Natural killer cell treated with Interleukin-12 subunit alpha and Interleukin-12 subunit beta and Interleukin-15 and Interleukin-18, amount 100 ng/mL, for 72 hours (primary cell): ENCODE data around the gene ETFA. TPM values are rescaled to one million over a fixed set of nuclear protein-coding genes. Genes with fewer than 3 reads are reported as not detected.
A peak's percentile ranks its signal among the peaks of the same experiment; 100 is the strongest.

Experiments used
- ATAC-seq, 2 donors: fragments of 150-1000 bp; cut with Tn5 transposase in 1 of 2; sonication (Bioruptor Pico), chemical (Tn5 transposase) in 1 of 2; 2 replicates each; pipeline ENCODE4 v1.10.0; 2021
- DNase-seq: peaks from one replicate; pipeline ENCODE4 v3.0.0; 2022; ENCODE audit warnings: low spot score
- H3K27ac Mint-ChIP-seq, 2 donors: 1 replicate in 1 of 2; 2 replicates in 1 of 2; pipeline ENCODE4 v1.8.0; 2022; ENCODE audit warnings: mixed read lengths in 2 of 2, mild to moderate bottlenecking in 1 of 2, moderate library complexity in 1 of 2
- H3K27me3 Mint-ChIP-seq, 2 donors: 1 replicate in 1 of 2; 2 replicates in 1 of 2; pipeline ENCODE4 v1.8.0; 2022; ENCODE audit warnings: mixed read lengths in 2 of 2
- H3K36me3 Mint-ChIP-seq: one replicate; pipeline ENCODE4 v1.8.0; 2022; ENCODE audit warnings: mixed read lengths
- H3K4me1 Mint-ChIP-seq, 2 donors: 1 replicate in 1 of 2; 2 replicates in 1 of 2; pipeline ENCODE4 v1.8.0; 2022; ENCODE audit warnings: low read depth in 2 of 2, mixed read lengths in 2 of 2, mild to moderate bottlenecking in 1 of 2
- H3K4me3 Mint-ChIP-seq: one replicate; pipeline ENCODE4 v1.8.0; 2022; ENCODE audit warnings: mixed read lengths
- H3K9me3 Mint-ChIP-seq: 2 replicates; pipeline ENCODE4 v1.8.0; 2022; ENCODE audit warnings: mixed read lengths
- total RNA-seq, 2 donors: library from RNA; stranded (reverse); gene quantifications; one replicate each; pipeline ENCODE4 v1.2.3, GENCODE V29; 2022

Gene ETFA
- total RNA-seq, 2 donors from 2014 or later = 120 to 160 TPM

DNA sequence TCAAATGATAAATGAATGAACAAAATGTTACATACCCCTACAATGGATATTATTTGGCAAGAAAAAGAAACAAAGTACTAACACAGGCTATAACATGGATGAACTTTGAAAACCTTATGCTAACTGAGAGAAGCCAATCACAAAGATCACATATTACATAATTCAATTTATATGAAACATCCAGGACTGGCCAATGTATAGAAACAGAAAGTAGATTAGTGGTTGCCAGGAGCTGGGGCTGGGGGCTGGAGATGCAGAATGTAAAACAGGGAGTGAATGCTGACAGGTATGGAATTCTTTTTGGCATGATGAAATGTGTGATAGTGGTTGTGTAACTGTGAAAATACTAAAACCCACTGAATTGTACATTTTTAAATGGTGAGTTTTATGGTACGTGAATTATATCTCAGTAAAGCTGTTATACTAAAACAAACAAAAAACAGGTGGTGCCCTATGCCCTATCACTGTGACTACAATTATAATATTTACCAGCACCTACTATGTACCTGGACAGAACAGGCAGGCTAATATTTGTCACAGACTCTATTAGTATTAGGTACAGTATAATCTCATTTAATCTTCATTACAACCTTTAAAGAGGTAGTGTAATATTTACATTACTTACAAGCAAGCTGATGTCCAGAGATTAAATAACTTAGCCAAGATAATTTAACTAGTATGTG is 90.0 kb downstream of the ETFA start:
- no peak for ATAC-seq
- no peak overlapping the region for H3K27ac Mint-ChIP-seq
- H3K4me1 Mint-ChIP-seq = peaks cover 16 to 21% of the 10 kb centered on the region in 2 donors
- H3K9me3 Mint-ChIP-seq = no peaks in the 10 kb centered on the region
- no peak for DNase-seq
- H3K27me3 Mint-ChIP-seq = no peaks in the 10 kb centered on the region
- no peak overlapping the region for H3K4me3 Mint-ChIP-seq
- peaks cover 16% of the 10 kb centered on the region for H3K36me3 Mint-ChIP-seq

DNA sequence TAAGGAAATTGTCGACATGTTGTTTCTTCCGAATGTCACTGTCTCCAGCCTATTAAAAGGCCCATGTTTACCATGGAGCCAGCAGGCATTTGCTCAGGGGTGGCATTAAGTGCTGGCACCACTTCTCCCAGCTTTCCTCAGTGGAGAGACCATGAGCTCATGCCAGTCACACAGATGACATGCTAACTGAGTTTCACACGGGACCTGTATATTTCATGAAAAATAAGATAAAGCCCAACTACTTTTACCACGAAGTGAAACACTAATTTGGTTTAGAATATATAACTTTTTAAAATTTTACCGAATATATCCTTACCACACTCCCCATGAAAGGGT is 93.4 kb downstream of the ETFA start:
- Mint-ChIP-seq H3K27me3 (no peaks in the 10 kb centered on the region), H3K4me1 (peaks cover 21% of the 10 kb centered on the region in 2 donors), H3K4me3 (no peak overlapping the region), H3K9me3 (no peaks in the 10 kb centered on the region), H3K27ac (no peak overlapping the region), H3K36me3 (peaks cover 11% of the 10 kb centered on the region)
- no peak for ATAC-seq
- no peak for DNase-seq

DNA sequence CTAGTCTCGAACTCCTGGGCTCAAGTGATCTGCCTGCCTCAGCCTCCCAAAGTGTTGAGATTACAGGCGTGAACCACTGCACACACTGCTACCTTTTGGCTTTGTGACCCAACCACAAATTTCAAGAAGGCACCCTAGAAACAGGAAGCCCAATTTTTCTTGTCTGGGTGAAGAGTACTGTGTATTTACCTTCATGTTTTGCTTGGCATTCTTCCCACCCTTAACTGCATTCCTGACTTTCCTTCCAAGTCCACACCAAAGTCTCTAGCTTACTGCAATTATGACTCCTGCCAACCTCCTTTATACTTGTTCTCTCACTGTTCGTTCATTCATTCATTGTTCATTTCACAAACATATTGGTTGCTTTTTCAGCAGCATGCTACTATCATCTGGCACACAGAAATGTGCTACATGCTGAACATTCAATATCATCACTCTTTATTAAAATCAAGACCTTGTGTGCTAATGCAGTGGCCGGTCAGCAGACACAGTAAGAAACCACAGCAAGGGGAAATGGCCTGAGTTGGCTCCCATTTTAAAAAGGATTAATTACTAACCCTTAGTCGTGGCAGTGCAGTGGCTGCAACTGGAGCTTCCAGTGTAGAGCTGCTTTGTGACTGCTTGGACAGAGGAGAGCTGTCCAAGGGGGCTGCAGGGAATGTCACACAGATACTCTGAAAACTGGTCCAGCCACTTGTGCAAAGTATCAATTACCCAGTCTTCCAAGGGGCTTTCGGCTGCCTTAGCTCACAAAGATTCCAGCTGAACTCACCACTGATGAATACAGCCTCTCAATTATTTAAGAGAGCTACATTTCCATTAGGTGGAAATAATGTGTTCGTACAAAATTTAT is 94.0 kb downstream of the ETFA start:
- Mint-ChIP-seq H3K36me3 (peaks cover 11% of the 10 kb centered on the region), H3K9me3 (no peaks in the 10 kb centered on the region), H3K27ac (peak overlapping the region in 1 of 2 donors; percentile 2), H3K4me3 (no peak overlapping the region), H3K4me1 (peaks cover 21 to 22% of the 10 kb centered on the region in 2 donors), H3K27me3 (no peaks in the 10 kb centered on the region)
- no peak for DNase-seq
- ATAC-seq = no peak

DNA sequence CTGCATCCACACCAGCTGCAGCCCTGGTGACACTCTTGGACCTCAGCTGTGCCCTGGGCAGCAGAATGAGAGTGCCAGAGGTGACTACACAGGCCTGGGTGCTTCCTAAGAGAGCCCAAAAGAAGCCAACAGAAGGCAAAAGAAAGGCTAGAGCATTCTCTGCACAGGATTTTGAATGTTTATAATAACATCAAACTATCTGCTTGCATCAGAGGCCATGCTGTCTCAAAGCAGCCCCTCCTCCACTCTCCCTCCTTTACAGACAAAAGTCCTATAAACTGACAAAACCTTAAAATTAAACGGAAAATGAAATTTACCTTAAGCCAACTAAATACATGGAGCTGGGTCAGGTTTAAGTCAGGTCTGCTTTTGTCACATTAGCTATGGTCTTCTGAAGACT is 95.6 kb downstream of the ETFA start:
- Mint-ChIP-seq H3K27ac (peak overlapping the region in 1 of 2 donors; percentile 11), H3K4me1 (peaks cover 15 to 24% of the 10 kb centered on the region in 2 donors), H3K27me3 (no peaks in the 10 kb centered on the region), H3K4me3 (no peak overlapping the region), H3K9me3 (no peaks in the 10 kb centered on the region), H3K36me3 (peaks cover 11% of the 10 kb centered on the region)
- no peak for DNase-seq
- no peak for ATAC-seq

DNA sequence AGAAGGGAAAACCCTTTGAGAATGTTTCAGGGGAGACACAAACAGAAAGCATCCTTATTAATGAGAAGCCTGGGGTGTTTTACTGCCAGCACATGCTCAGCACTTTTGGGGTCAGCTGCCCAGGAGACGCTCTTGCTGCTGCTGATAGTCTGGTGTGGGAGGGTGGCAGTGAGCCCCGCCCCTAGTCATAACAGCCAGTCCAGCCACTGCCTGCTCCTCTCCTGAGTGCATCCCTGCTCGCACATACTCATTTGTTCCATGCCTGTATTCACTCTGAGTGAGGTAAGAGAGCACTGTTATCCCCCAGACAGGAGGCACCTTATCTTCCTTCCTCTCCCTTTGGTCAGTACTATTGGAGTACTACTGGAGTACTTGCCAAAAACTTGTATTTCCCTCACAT is 101.3 kb downstream of the ETFA start:
- Mint-ChIP-seq H3K27ac (peak overlapping the region in 1 of 2 donors; percentile 21), H3K4me3 (no peak overlapping the region), H3K27me3 (no peaks in the 10 kb centered on the region), H3K9me3 (no peaks in the 10 kb centered on the region), H3K4me1 (peaks cover 0 to 17% of the 10 kb centered on the region in 2 donors), H3K36me3 (no peaks in the 10 kb centered on the region)
- DNase-seq = no peak
- no peak for ATAC-seq

DNA sequence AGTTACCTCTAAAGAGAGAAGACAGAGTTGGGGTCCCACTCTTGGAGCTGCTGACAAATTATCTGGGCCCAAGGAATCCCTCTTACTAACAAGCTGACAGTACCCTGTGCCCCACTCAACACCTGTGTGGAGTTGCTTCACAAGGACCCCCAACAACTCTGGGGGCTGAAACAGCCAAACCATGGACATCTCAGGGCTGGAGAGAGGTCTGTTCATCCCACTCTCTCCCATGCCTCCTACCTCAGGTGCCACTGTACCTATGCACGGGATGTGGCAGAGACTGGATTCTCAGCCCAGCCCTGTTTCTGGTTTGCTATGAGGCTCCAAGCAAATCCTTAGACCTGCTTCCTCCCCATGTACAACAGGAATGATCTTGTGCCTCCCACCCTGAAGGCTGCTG is 101.7 kb downstream of the ETFA start:
- H3K4me1 Mint-ChIP-seq = peaks cover 0 to 16% of the 10 kb centered on the region in 2 donors
- no peaks in the 10 kb centered on the region for H3K27me3 Mint-ChIP-seq
- H3K27ac Mint-ChIP-seq = no peak overlapping the region
- H3K4me3 Mint-ChIP-seq = no peak overlapping the region
- H3K36me3 Mint-ChIP-seq = no peaks in the 10 kb centered on the region
- ATAC-seq (no peak), DNase-seq (no peak)
- no peaks in the 10 kb centered on the region for H3K9me3 Mint-ChIP-seq

DNA sequence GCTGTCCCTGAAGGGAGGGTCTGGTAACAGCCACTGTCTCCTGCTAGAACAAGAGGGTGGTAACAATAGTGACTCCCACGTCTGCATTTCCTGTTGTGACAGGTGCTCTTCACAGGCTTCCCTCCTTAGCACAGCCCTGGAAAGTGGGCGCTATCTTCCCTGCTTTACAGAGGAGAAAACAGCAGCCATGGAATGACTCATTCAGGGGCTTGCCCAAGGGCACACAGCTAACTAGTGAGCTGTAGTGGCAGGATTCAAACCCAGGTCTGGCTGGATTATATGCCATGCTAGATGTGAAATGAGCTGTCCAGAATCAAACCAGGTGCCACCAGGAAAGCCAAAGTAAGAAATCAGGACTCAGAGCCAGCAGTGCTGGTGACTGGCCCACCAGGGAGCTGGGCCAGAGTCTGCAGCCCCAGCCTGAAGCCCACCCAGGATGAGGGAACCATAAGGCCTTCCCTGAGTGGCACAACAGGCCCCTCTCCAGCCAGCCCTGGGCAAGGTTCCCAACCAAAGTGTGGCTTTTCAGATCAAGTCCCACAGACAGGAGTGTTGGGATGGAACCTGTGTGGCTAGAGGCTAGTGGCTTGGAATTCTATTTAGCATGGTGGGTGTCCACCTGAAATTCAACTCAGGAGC is 102.4 kb downstream of the ETFA start:
- DNase-seq (no peak), ATAC-seq (no peak)
- Mint-ChIP-seq H3K4me3 (no peak overlapping the region), H3K27ac (no peak overlapping the region), H3K36me3 (no peaks in the 10 kb centered on the region), H3K27me3 (no peaks in the 10 kb centered on the region), H3K9me3 (no peaks in the 10 kb centered on the region), H3K4me1 (peaks cover 0 to 16% of the 10 kb centered on the region in 2 donors)

DNA sequence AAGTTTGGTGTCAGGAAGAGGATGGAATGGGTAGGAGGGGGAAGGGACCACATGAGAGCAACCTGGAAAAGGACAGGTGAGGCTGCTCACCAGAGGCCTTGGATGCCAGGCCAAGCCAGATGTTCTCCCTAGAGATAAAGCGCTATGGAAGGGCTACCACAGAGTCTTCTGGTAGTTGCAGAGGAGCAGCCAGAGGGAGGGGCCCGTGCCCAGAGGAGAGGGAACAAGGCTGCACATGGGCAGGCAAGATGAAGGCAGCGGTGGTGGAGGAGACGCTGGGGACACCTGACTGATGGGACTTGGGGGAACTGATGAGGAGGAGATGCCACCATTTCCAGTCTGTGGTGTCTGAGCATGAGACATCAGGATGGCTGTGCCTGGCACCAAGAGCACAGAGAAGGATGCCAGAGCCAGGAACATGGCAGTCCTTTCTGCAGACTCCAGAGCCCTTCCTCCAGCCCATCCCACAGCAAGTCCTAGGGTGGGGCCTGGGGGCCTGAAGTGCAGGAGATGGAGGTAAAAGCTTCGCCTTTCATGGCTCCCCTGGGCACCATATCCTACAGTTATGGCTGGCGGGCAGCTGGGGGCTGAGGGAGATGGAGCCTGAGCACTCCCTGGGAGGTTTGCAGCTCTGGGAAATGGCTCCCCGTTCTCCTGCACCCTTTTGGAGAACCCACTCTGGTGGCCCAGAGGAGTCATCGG is 103.0 kb downstream of the ETFA start:
- Mint-ChIP-seq H3K4me3 (no peak overlapping the region), H3K9me3 (no peaks in the 10 kb centered on the region), H3K27ac (peak overlapping the region in 1 of 2 donors; percentile 6), H3K36me3 (no peaks in the 10 kb centered on the region), H3K27me3 (no peaks in the 10 kb centered on the region), H3K4me1 (peaks cover 0 to 14% of the 10 kb centered on the region in 2 donors)
- DNase-seq (no peak), ATAC-seq (no peak)

DNA sequence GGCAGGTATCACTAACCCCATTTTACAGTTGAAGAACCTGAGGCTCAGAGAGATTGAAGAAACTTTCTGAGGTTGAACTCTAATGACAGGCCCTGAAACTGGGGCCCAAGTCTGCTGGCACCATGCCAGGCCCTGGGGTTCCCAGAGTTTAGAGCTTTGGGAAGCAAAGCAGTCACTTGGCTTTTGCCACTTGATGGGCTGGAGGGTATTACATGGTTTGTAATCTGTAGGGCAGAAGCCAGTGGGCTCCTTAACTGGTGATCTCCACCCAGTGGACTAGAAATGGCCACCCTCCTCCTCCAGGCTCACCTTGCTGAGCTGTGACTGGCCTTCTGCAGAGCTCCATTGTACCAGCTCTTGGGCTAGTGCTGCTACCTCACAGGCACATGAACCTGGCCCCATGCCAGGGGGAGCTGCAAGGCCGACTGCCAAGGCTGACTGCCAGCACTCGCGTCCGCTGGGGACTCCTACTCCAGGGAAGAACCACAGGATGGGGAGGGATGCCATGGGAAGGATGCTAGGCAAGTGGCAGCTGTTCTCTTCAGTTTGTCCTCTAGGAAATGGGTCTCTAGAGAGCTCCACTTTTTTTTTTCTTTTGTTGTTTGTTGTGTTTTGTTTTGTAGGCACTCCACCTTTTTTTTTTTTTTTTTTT is 104.8 kb downstream of the ETFA start:
- no peaks in the 10 kb centered on the region for H3K9me3 Mint-ChIP-seq
- no peak overlapping the region for H3K27ac Mint-ChIP-seq
- no peaks in the 10 kb centered on the region for H3K27me3 Mint-ChIP-seq
- peaks cover 0 to 11% of the 10 kb centered on the region in 2 donors for H3K4me1 Mint-ChIP-seq
- H3K36me3 Mint-ChIP-seq = no peaks in the 10 kb centered on the region
- H3K4me3 Mint-ChIP-seq = no peak overlapping the region
- ATAC-seq (no peak), DNase-seq (no peak)

DNA sequence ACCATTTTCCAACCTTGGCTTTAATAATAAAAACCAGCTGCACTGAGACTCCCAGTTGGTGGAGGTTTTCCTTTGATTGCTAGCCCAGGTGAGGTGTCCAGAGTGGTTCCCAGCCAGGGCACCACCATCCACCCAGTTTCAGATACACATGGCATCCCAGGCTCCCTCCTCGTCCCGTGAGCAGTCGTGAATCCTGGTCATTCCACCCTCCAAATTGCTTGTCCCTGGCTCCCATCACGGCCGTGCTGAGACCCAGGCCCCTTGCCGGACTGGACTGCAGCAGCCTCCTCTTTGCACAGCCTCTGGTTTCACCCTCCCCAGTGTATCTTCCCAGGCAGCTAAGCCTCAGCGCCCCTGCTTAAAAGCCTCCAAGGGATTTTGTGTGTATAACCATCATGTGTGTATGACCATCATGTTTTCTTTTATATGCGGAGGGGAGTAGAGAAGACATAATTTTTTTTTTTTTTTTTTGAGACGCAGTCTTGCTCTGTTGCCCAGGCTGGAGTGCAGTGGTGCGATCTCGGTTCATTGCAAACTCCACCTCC is 106.3 kb downstream of the ETFA start:
- no peak overlapping the region for H3K27ac Mint-ChIP-seq
- DNase-seq (no peak), ATAC-seq (no peak)
- no peak overlapping the region for H3K4me3 Mint-ChIP-seq
- no peaks in the 10 kb centered on the region for H3K27me3 Mint-ChIP-seq
- no peaks in the 10 kb centered on the region for H3K9me3 Mint-ChIP-seq
- H3K4me1 Mint-ChIP-seq = peaks cover 0 to 8% of the 10 kb centered on the region in 2 donors
- no peaks in the 10 kb centered on the region for H3K36me3 Mint-ChIP-seq

DNA sequence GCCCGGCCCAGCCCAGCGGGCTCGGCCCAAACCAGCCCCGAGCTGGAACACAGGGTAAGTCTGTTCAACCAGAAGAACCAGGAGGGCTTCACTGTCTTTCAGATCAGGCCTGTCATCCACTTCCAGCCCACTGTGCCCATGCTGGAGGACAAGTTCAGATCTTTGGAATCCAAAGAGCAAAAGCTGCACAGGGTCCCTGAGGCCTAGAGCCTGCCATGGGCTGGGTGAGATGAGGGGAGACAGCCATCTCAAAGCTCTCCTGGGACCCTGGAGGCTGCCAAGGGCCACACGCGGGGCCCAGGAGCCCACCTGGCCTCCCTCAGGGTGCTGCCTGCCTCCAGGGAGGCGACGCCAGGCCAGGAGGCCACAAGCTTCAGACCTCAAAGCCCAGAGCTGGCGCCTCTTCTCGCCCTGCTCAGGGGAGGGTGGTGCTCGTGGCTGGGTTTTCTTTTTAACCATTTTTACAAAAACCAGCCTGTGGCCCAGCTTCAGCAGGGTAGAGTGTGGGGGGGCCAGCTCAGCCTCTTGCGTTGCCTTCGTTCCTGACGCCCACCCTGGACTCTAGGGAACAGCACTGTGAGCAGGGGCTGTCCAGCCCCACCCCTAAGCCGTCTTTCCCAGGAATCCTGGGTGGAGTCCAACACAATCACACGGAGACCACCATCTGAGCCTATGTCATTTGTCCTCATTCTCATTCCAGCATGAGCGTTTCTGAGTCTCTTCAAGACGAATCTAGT is 107.0 kb downstream of the ETFA start:
- H3K27ac Mint-ChIP-seq = no peak overlapping the region
- no peak for DNase-seq
- H3K27me3 Mint-ChIP-seq = no peaks in the 10 kb centered on the region
- H3K9me3 Mint-ChIP-seq = no peaks in the 10 kb centered on the region
- H3K4me3 Mint-ChIP-seq = no peak overlapping the region
- H3K4me1 Mint-ChIP-seq = peaks cover 0 to 8% of the 10 kb centered on the region in 2 donors
- ATAC-seq = no peak
- H3K36me3 Mint-ChIP-seq = no peaks in the 10 kb centered on the region

DNA sequence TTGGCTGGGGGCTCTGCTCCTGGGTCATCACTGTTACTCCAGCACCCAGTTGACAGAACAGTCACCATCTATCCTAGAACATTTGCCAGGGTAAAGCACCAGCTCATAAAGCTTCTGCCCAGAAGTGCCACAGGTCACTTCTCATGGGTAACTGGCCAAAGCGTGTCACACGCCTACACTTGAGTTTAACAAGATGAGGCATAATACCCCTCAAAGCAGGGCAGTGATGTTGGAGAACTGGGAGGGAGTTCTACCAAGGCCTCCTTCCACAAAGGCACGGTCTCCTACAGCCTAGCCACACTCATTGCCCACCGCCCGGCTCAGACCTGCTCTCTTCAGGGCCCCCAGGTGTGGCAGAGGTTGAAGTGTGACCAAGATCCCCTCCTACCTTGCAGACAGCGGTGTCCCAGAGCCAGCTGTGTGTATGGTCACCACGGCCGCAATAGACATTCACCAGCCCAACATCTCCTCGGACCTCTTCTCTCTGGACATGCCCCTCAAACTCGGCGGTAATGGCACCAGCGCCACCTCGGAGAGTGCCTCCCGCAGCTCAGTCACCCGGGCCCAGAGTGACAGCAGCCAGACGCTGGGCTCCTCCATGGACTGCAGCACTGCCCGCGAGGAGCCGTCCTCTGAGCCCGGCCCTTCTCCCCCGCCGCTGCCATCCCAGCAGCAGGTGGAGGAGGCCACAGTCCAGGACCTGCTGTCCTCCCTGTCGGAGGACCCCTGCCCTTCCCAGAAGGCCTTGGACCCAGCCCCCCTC is 107.7 kb downstream of the ETFA start:
- DNase-seq = no peak
- Mint-ChIP-seq H3K27ac (no peak overlapping the region), H3K9me3 (no peaks in the 10 kb centered on the region), H3K4me3 (no peak overlapping the region), H3K4me1 (peaks cover 0 to 12% of the 10 kb centered on the region in 2 donors), H3K27me3 (no peaks in the 10 kb centered on the region), H3K36me3 (no peaks in the 10 kb centered on the region)
- no peak for ATAC-seq
